ENCODE results near the gene TPK1.

Gene TPK1

DNA sequence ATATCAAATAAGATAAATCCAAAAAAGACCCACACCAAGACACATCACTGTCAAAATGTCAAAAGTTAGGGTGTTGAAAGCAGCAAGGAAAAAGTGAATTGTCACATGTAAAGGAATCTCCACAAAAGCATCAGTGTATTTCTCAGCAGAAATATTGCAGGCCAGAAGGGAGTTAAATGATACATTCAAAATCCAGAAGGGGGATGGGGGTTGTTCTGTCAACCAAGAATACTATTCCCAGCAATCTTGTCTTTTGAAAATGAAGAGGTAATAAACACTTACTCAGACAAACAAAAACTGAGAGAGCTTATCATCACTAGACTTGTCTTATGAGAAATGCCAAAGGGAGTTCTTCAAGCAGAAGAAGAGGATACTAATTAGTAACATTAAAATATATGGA lies 241.3 kb downstream of the TPK1 start:
- Histone ChIP-seq H3K4me3 (ENCODE audit: low read depth, low read length, poor library complexity, severe bottlenecking) (no peak overlapping the region), H3K27ac (ENCODE audit: low read depth, low read length, poor library complexity, severe bottlenecking) (no peak overlapping the region), H2AFZ (ENCODE audit: low read length) (no peak overlapping the region), H3F3A (ENCODE audit: insufficient read depth, low read length) (no peaks in the 10 kb centered on the region), H3K79me2 (ENCODE audit: insufficient read depth, low read length) (no peaks in the 10 kb centered on the region), H3K27me3 (ENCODE audit: insufficient read depth, low read length) (no peaks in the 10 kb centered on the region), H3K36me3 (ENCODE audit: insufficient read depth, low read length) (no peaks in the 10 kb centered on the region), H3K9me3 (ENCODE audit: low read length) (peaks cover 8% of the 10 kb centered on the region; the same call in 1 of the 2 replicates), H3K9ac (ENCODE audit: low read length) (no peak overlapping the region), H4K20me1 (ENCODE audit: insufficient read depth, low read length) (no peaks in the 10 kb centered on the region), H3K4me2 (ENCODE audit: low read length) (no peak overlapping the region), H3K9me2 (ENCODE audit: low read depth, low read length) (no peaks in the 10 kb centered on the region), H3K4me1 (ENCODE audit: insufficient read depth, low read length, severe bottlenecking) (no peaks in the 10 kb centered on the region)
- TF ChIP-seq CTCF (IDR thresholded peaks at IDR 0.05; ENCODE audit: low read length) (no peak), EZH2 (IDR thresholded peaks at IDR 0.05; ENCODE audit: borderline replicate concordance, low read length) (no peak)

DNA sequence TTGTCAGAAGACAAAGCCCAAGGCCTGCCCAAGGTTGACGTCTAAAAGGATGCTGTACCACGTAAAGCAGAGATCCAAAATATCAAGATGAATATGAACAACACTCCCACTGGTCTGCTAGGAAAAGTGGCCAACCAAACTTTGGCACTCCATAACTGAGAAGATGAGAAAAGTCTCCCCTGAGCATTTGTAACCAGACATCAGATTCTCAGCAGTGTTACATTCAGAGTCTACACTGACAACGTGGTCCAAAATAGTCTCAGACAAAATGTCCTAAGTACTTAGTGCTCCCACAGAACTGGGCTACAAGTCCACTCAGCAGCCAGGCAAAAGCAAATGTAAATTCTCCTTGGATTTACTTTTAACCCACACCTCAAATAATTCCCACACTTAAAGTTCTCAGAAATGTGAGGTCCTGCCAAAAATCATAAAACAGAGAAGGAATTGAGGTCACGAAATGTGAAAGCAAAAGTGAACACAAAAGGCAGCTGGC lies 247.2 kb downstream of the TPK1 start:
- Histone ChIP-seq H3K9me3 (ENCODE audit: low read length) (no peaks in the 10 kb centered on the region), H4K20me1 (ENCODE audit: insufficient read depth, low read length) (no peaks in the 10 kb centered on the region), H2AFZ (ENCODE audit: low read length) (no peak overlapping the region), H3K27ac (ENCODE audit: low read depth, low read length, poor library complexity, severe bottlenecking) (no peak overlapping the region), H3K9ac (ENCODE audit: low read length) (no peak overlapping the region), H3K4me1 (ENCODE audit: insufficient read depth, low read length, severe bottlenecking) (no peaks in the 10 kb centered on the region), H3K36me3 (ENCODE audit: insufficient read depth, low read length) (no peaks in the 10 kb centered on the region), H3F3A (ENCODE audit: insufficient read depth, low read length) (no peaks in the 10 kb centered on the region), H3K4me3 (ENCODE audit: low read depth, low read length, poor library complexity, severe bottlenecking) (no peak overlapping the region), H3K79me2 (ENCODE audit: insufficient read depth, low read length) (no peaks in the 10 kb centered on the region), H3K4me2 (ENCODE audit: low read length) (no peak overlapping the region), H3K9me2 (ENCODE audit: low read depth, low read length) (no peaks in the 10 kb centered on the region), H3K27me3 (ENCODE audit: insufficient read depth, low read length) (no peaks in the 10 kb centered on the region)
- TF ChIP-seq EZH2 (IDR thresholded peaks at IDR 0.05; ENCODE audit: borderline replicate concordance, low read length), result no peak
- no peak for TF ChIP-seq CTCF (IDR thresholded peaks at IDR 0.05; ENCODE audit: low read length)

GRCh38 chr7:144587701-144588100 lies 248.2 kb downstream of the TPK1 start:
- Histone ChIP-seq H3K4me1 (ENCODE audit: insufficient read depth, low read length, severe bottlenecking) (no peaks in the 10 kb centered on the region), H3K36me3 (ENCODE audit: insufficient read depth, low read length) (no peaks in the 10 kb centered on the region), H4K20me1 (ENCODE audit: insufficient read depth, low read length) (no peaks in the 10 kb centered on the region), H3K4me3 (ENCODE audit: low read depth, low read length, poor library complexity, severe bottlenecking) (no peak overlapping the region), H3K27me3 (ENCODE audit: insufficient read depth, low read length) (no peaks in the 10 kb centered on the region), H3K27ac (ENCODE audit: low read depth, low read length, poor library complexity, severe bottlenecking) (no peak overlapping the region), H3K9ac (ENCODE audit: low read length) (no peak overlapping the region), H3F3A (ENCODE audit: insufficient read depth, low read length) (no peaks in the 10 kb centered on the region), H3K4me2 (ENCODE audit: low read length) (no peak overlapping the region), H3K9me2 (ENCODE audit: low read depth, low read length) (no peaks in the 10 kb centered on the region), H3K79me2 (ENCODE audit: insufficient read depth, low read length) (no peaks in the 10 kb centered on the region), H2AFZ (ENCODE audit: low read length) (no peak overlapping the region), H3K9me3 (ENCODE audit: low read length) (no peaks in the 10 kb centered on the region)
- TF ChIP-seq EZH2 (IDR thresholded peaks at IDR 0.05; ENCODE audit: borderline replicate concordance, low read length), result no peak
- no peak for TF ChIP-seq CTCF (IDR thresholded peaks at IDR 0.05; ENCODE audit: low read length)

All from OCI-LY1 (cell line).